MM.1S (cell line): ENCODE results near the gene DBN1.

ENCODE experiments used
- DNase-seq: peaks from one replicate; pipeline ENCODE4 v3.0.0-alpha.2; 2015
- H2AFZ ChIP-seq: fragments of 300-600 bp; sonication (generic); 2 replicates; pipeline ENCODE4 v1.6.0; 2016; ENCODE audit warnings: antibody characterized with exemption, low read length
- H3F3A ChIP-seq: fragments of 300-600 bp; sonication (generic); 2 replicates; pipeline ENCODE4 v1.6.1; 2016; ENCODE audit warnings: mild to moderate bottlenecking, antibody characterized with exemption, low read length, moderate library complexity, mixed read lengths; ENCODE audit not compliant: insufficient read depth
- H3K27ac ChIP-seq: fragments of 300-600 bp; sonication (generic); 2 replicates; pipeline ENCODE4 v1.5.1; 2016; ENCODE audit warnings: mild to moderate bottlenecking, low read length
- H3K27me3 ChIP-seq: fragments of 300-600 bp; sonication (generic); replicated peaks from 2 replicates; pipeline ENCODE4 v1.6.0; 2016; ENCODE audit warnings: low read length; ENCODE audit not compliant: insufficient read depth
- H3K36me3 ChIP-seq: fragments of 300-600 bp; sonication (generic); replicated peaks from 2 replicates; pipeline ENCODE4 v1.6.1; 2016; ENCODE audit warnings: mild to moderate bottlenecking, low read length, mixed read lengths; ENCODE audit not compliant: insufficient read depth
- H3K4me1 ChIP-seq: fragments of 300-600 bp; sonication (generic); 2 replicates; pipeline ENCODE4 v1.6.1; 2016; ENCODE audit warnings: low read length, mixed read lengths
- H3K4me2 ChIP-seq: fragments of 300-600 bp; sonication (generic); 2 replicates; pipeline ENCODE4 v1.6.0; 2016; ENCODE audit warnings: low read depth, low read length
- H3K4me3 ChIP-seq: fragments of 300-600 bp; sonication (generic); 2 replicates; pipeline ENCODE4 v1.5.1; 2016; ENCODE audit warnings: low read length, mixed read lengths
- H3K79me2 ChIP-seq: fragments of 300-600 bp; sonication (generic); 2 replicates; pipeline ENCODE4 v1.6.1; 2016; ENCODE audit warnings: mixed run types, low read length, mixed read lengths
- H3K9ac ChIP-seq: fragments of 300-600 bp; sonication (generic); 2 replicates; pipeline ENCODE4 v1.6.1; 2016; ENCODE audit warnings: low read length, mixed read lengths
- H3K9me2 ChIP-seq: fragments of 300-600 bp; sonication (generic); replicated peaks from 2 replicates; pipeline ENCODE4 v1.6.1; 2016; ENCODE audit warnings: mild to moderate bottlenecking, low read length, mixed read lengths; ENCODE audit not compliant: insufficient read depth
- H3K9me3 ChIP-seq: fragments of 300-600 bp; sonication (generic); replicated peaks from 2 replicates; pipeline ENCODE4 v1.6.1; 2016; ENCODE audit warnings: mild to moderate bottlenecking, low read length, mixed read lengths; ENCODE audit not compliant: insufficient read depth
- H4K20me1 ChIP-seq: fragments of 300-600 bp; sonication (generic); 2 replicates; pipeline ENCODE4 v1.6.1; 2016; ENCODE audit warnings: mild to moderate bottlenecking, low read length, moderate library complexity, mixed read lengths; ENCODE audit not compliant: insufficient read depth
- EZH2 ChIP-seq: fragments of 300-600 bp; sonication (generic); optimal IDR thresholded peaks from 2 replicates; pipeline ENCODE3; 2017; ENCODE audit warnings: low read depth, mild to moderate bottlenecking, antibody characterized with exemption, low read length, mixed read lengths
- EZH2phosphoT487 ChIP-seq: fragments of 300-600 bp; sonication (generic); IDR thresholded peaks from 2 replicates; pipeline ENCODE4 v1.6.1; 2018; ENCODE audit warnings: antibody characterized with exemption, low read length
- TF ChIP-seq, protein P1 (sequence below): fragments of 300-600 bp; sonication (generic); IDR thresholded peaks from 2 replicates; pipeline ENCODE4 v1.5.1; 2016; ENCODE audit warnings: antibody characterized with exemption, low read length, mixed read lengths

DBN1 gene

DNA sequence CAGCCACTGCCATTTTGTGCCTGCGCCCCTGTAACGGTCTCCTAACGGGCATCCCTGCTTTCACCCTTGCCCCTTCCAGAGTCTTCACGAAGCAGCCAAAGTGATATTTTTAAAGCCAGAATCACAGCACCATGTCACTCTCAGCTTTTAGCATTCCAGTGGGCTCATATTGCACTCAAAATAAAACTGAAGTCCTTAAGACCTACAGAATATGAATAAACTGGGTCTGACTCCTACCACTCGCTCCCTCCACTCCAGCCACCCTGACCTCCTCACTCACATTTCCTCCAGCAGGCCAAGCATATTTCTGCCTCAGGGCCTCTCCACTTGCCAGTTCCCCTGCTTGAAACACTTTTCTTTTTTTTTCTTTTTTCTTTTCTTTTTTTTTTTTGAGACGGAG lies 26.4 kb upstream of the DBN1 start:
- no peak overlapping the region for H3K27ac ChIP-seq
- H3K4me3 ChIP-seq, result no peak overlapping the region
- no peaks in the 10 kb centered on the region for H3K9me3 ChIP-seq
- peaks cover 21% of the 10 kb centered on the region for H3K27me3 ChIP-seq
- H4K20me1 ChIP-seq, result no peaks in the 10 kb centered on the region; the same call in 1 of the 2 replicates
- H3K9me2 ChIP-seq, result no peaks in the 10 kb centered on the region
- peaks cover 22% of the 10 kb centered on the region for H3K4me1 ChIP-seq
- H3K9ac ChIP-seq, result no peak overlapping the region
- H2AFZ ChIP-seq, result no peak overlapping the region
- peaks cover 14% of the 10 kb centered on the region for H3F3A ChIP-seq
- no peak overlapping the region for H3K4me2 ChIP-seq
- no peaks in the 10 kb centered on the region for H3K36me3 ChIP-seq
- DNase-seq, result no peak
- H3K79me2 ChIP-seq, result no peaks in the 10 kb centered on the region
- TF ChIP-seq EZH2 (no peak), EZH2phosphoT487 (no peak)
- TF ChIP-seq, protein P1, sequence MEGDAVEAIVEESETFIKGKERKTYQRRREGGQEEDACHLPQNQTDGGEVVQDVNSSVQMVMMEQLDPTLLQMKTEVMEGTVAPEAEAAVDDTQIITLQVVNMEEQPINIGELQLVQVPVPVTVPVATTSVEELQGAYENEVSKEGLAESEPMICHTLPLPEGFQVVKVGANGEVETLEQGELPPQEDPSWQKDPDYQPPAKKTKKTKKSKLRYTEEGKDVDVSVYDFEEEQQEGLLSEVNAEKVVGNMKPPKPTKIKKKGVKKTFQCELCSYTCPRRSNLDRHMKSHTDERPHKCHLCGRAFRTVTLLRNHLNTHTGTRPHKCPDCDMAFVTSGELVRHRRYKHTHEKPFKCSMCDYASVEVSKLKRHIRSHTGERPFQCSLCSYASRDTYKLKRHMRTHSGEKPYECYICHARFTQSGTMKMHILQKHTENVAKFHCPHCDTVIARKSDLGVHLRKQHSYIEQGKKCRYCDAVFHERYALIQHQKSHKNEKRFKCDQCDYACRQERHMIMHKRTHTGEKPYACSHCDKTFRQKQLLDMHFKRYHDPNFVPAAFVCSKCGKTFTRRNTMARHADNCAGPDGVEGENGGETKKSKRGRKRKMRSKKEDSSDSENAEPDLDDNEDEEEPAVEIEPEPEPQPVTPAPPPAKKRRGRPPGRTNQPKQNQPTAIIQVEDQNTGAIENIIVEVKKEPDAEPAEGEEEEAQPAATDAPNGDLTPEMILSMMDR, result no peak

DNA sequence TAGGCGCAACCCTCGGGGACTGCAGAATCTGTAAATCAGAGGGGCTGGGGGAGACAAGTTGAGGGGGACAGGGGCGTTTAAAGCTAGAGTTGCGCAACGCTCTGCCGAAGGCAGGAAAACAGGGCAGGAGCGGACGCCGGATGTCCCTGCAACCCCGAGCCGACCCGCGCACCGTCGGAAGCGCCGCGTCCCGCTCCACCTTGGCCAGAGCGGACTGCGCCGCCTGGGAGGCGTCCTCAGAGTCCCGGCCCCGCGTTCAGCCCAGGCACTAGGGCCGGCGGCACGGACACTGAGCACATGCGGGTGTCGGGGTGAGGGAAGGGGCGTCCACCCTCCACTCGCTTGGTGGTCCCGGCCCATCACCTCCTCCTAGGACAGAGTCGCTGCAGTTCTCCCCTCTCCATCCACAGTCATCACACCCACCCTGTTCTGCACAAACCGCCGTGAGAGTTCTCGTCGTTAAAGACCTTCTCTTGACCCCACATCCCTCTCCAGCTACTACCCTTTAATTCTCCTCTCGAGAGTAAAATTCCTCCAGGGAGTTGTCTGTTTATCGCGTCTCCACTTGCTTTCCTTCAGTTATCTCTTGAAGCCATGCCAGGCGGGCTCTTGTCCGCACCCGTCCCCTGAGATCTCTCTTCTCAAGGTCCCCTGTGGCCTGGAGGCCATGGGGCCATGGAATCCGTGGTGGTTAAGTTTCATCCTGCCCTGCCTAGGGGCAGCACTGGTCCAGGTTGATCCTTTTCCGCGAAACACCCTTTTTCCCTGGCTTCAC lies 24.8 kb upstream of the DBN1 start:
- H3F3A ChIP-seq, result peaks cover 14% of the 10 kb centered on the region
- no peaks in the 10 kb centered on the region for H3K36me3 ChIP-seq
- H3K27ac ChIP-seq, result no peak overlapping the region
- no peak overlapping the region for H3K9ac ChIP-seq
- peaks cover 21% of the 10 kb centered on the region for H3K27me3 ChIP-seq
- TF ChIP-seq, protein P1, result no peak
- TF ChIP-seq EZH2 (no peak), EZH2phosphoT487 (no peak)
- H2AFZ ChIP-seq, result peak overlapping the region; percentile 97
- peak overlapping the region; percentile 100 for H3K4me2 ChIP-seq
- H4K20me1 ChIP-seq, result no peaks in the 10 kb centered on the region; the same call in 1 of the 2 replicates
- H3K4me1 ChIP-seq, result peaks cover 22% of the 10 kb centered on the region
- DNase-seq, result no peak
- no peaks in the 10 kb centered on the region for H3K79me2 ChIP-seq
- no peaks in the 10 kb centered on the region for H3K9me3 ChIP-seq
- no peaks in the 10 kb centered on the region for H3K9me2 ChIP-seq
- H3K4me3 ChIP-seq, result peak overlapping the region; percentile 76

DNA sequence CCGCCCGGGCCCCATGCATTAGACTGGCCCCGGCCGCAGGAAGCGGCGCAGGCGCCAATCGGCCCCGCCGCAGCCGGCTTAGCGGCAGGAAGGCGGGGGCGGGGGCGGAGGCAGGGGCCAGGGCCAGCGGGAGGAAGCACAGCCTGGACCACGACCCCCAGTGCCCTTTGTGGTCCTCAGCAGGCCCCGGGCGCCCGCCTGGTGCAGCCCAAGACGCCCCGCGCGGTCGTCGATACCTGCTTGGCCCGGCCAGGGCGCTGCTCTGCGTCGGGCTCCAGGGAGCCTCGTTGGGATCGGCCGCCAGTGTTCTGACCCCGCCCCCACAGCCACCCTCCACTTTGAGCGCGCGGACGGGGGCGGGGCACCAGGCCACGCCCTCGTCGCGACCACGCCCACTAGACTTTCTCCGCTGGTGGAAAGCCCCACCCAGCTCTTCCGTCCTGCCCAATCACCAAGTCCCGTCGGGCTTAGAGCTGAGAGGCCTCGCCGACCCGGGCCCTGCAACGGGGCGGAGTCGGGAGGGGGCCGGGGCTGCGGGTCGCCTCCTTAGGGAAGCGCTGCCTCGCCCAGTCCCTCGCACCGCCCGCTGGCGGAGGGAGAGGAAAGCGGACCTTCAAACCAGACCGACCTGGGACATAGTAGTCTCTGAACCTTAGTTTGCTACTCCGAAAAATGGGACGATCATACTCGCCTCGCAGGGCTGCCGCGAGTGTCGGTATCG lies 24.0 kb upstream of the DBN1 start, which contains the start of gene PDLIM7:
TSS of gene PDLIM7 (minus strand) at position 313 of the 721 bp plus-strand sequence. CDS start 1,092 bp downstream, outside the sequence.
- Histone ChIP-seq H3F3A (peaks cover 10% of the 10 kb centered on the region), H2AFZ (peak within 1 kb of the TSS; percentile 97), H3K9me2 (no peaks in the 10 kb centered on the region), H3K4me1 (peaks cover 17% of the 10 kb centered on the region), H4K20me1 (no peaks in the 10 kb centered on the region; the same call in 1 of the 2 replicates), H3K4me3 (peak within 1 kb of the TSS; percentile 76), H3K9ac (peak within 1 kb of the TSS; percentile 48; the same call in 1 of the 2 replicates), H3K4me2 (peak within 1 kb of the TSS; percentile 100), H3K27ac (no peak within 1 kb of the TSS), H3K9me3 (no peaks in the 10 kb centered on the region), H3K79me2 (no peaks in the 10 kb centered on the region), H3K27me3 (peaks cover 21% of the 10 kb centered on the region), H3K36me3 (no peaks in the 10 kb centered on the region)
- peak; percentile 94 for DNase-seq
- TF ChIP-seq EZH2phosphoT487 (no peak), EZH2 (no peak)
- TF ChIP-seq, protein P1, result no peak
